ENCODE results near the gene PPP5C.
A peak's percentile ranks its signal among the peaks of the same experiment; 100 is the strongest.
"Not testable (repeated sequence)": the region's sequence is repeated elsewhere in the genome, so short reads cannot be mapped to it uniquely, and the experiment has no call there.

PPP5C gene

DNA sequence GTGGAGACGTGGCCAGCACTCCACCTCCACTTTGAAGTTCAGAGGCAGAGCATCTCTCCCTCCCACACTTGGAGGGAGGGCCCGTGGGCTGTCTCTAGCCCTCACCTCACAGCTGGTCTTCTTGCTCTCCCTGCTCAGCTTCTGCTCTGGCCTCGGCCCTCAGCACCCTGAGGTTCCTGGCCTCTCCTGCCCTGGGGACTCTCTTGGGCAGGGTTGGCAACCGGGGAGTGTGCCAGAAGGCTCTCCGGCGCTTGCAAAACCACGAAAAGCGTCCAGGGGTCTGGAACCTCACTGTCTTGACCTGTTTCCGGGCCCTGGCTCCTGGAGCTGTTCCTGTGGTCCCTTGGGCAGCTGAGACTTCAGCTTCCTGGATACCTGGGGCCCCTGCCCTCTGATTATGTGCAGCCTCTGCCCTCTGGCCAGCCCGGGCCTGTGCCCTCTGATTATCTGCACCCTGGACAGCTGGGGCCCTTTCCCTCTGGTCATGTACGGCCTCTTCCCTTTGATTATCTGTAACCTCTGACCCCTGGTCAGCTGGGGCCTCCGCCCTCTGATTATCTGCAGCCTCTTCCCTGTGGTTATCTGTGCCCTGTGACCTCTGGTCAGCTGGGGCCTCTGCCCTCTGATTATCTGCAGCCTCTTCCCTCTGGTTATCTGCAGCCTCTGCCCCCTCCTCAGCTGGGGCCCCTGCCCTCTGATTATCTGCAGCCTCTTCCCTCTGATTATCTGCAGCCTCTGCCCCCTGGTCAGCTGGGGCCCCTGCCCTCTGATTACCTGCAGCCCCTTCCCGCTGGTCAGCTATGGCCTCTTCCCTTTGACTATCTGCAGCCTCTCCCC, 64.4 kb downstream of the PPP5C start:
- DNase-seq: no peak

- DNase-seq: no peak
Measured at GRCh38 chr19:46411925-46412649, 65.2 kb downstream of the PPP5C start.

DNA sequence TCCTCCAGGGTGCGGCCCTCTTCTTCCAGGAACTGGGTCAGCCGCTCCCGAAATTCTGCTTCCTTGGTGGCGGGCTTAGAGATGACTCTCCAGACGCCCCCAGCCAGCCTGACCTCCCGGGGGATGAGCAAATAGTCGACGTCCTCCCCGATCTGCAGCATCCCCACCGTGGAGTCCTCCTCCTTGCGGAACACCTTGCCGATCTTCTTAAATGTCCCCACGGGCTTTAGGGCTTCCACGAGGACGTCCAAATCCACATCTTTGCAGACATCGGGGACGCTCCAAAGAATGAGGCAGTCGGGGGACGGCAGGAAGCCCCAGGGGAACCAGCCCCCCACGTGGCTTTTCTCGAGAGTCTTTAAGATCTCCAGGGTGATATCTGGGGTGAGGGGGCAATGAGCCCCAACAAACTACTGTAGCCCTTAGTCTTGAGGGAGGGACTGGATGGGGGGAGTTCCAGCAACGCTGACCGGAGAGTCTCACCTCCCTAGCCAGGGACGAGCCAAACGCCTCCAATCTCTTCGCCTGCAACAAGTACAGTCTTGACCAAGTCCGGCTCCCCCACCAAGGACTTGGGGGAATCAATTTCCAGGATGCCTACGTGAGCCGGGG, 65.9 kb downstream of the PPP5C start:
- no peak for DNase-seq

GRCh38 chr19:46413262-46414031, 66.6 kb downstream of the PPP5C start, which contains the start of gene CCDC8:
Gene CCDC8, minus strand, starts transcription at chr19:46413564. Its CDS starts 754 bp downstream, at chr19:46412810.
- DNase-seq: peak; percentile 91

GRCh38 chr19:46414899-46415298, 68.0 kb downstream of the PPP5C start:
- not testable (repeated sequence) for DNase-seq

GRCh38 chr19:46415804-46416709, 69.2 kb downstream of the PPP5C start:
- peak; percentile 83 for DNase-seq

GRCh38 chr19:46420056-46420455, 73.2 kb downstream of the PPP5C start:
- DNase-seq: no peak

- DNase-seq: no peak
Measured at GRCh38 chr19:46422344-46422743, 75.5 kb downstream of the PPP5C start.

GRCh38 chr19:46423188-46423587, 76.3 kb downstream of the PPP5C start:
- DNase-seq: no peak

DNA sequence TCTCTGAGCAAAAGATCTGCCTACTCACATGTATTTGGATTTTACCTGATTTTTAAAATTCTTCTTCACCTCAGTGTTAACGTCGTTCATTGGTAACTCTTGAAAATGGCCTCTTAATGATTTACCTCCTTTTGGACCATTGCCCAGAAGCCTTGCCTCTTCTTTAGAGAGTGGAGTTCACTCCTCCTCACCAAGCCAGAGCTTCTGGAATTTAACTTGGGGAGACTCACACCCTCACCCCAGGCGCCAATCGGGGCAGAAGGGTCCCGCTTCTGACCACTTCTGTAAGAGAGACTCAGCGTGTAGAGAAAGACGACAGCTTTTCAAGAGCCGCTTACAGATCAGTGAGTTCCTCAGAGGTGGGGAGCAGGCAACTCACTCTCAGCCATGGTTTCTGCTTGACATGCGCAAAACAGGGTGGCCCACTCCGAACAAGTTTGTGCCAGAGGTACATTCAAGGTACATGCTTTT, 79.2 kb downstream of the PPP5C start:
- no peak for DNase-seq

GRCh38 chr19:46426506-46427162, 79.7 kb downstream of the PPP5C start:
- peak; percentile 86 for DNase-seq

DNA sequence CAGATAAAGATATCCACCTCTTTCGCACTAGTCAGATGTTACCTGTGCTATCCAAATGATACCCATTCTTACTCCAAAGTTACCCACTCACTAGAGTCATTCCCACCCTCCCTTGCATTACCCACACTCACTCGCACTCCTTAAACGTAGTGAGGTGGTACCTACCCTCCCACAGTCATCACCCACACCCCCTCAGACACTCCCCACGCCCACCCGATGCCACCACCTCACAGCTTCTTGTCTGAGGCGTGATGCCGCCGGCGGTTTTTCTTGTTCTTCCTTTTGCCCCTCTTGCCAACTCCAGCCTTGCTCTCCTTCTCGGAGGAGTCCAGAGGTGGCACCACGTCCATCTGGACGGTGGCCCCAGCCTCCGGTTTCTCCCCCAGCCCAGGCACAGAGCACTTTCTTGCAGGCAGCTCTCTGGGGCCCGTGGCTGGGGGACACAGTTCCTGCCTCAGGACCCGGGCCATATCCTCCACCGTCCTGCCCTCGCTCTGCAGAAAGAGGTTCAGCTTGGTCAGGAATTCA, 80.7 kb downstream of the PPP5C start:
- DNase-seq: no peak

DNA sequence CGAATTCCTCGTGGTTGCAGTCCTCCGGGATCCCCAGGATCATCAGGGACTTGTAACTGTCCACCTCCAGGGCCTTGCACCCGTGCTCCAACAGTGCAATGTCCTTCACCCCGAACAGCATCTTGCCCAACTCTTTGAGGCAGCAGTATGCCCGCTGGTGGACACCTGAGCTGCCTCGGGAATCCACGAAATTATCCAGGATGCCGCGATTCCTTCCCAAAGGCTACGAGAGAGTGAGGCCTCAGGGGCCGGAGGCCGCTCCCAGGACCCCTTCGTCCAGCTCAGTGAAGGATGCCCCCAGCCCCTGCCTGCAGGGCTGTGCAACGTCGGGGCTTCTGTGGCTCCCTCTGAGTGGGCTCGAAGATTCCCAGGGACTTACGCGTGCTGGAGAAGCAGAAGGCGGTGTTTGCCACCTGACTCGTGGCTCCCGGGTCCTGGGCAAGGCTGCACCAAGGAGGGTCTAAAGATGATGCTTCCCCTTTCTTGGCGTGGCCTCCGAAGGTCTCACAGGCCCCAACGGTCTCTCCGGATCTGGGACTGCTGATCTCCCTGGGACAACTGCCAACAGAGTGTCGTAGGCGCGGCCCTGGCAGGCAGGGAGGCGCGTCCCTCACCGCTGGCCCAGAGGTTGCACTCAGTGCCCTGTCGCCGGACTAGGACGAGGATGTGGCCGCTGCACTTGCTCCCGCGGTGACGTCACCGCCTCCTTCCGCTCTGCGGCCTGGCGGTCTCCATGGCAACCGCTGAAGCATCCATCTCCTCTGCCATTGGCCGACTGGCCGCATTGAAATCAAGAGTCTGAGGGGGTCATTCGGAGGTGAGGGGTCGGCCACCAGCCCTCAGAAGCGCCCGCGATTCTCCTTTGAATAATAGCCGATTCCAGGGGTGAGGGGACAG, 81.6 kb downstream of the PPP5C start, which contains the start of gene PNMA8C:
Gene PNMA8C, minus strand, starts transcription at position 698 of the 897 bp plus-strand sequence. Its CDS starts 577 bp downstream, at position 121.
- DNase-seq: peak; percentile 33

DNA sequence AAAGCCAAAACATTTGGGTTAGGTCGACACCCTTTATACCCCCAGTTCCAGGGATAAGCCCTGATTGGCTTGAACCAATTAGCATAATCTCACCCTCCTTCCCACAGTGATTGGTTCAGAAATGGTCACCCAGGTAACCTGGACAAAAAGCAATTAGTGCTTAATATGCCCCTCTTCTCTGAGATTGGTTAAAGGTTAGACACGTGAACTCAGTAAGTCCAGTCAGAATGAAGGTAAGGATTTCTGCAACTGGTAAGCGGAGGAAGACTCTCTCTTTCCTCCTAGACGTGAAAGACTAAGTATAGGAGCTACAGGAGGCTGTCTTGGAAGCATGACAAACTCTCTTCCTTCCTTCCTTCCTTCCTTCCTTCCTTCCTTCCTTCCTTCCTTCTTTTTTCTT, 83.1 kb downstream of the PPP5C start:
- DNase-seq: peak; percentile 33

- DNase-seq: no peak
Measured at GRCh38 chr19:46431824-46432223, 84.9 kb downstream of the PPP5C start.

- DNase-seq: not testable (repeated sequence)
Measured at GRCh38 chr19:46433470-46433869, 86.6 kb downstream of the PPP5C start.

DNA sequence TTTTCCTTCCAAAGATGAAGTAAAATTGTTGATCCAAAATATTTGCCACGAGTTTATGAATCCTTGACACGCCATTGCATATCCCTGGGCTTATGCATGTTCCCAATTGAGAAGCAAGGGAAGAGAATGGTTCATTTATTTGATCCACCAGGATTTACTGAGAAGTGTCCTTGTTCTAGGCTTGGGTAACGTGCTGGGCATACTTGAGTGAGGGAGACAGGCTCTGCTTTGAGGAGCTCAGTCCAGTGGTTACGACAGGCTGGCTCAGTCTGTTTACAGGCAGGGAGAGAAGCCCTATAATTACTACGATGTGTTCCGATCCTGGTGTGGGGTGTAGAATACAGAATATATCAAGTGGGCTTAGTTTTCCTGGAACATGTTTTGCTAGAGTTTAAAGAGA, 88.1 kb downstream of the PPP5C start:
- DNase-seq: no peak

- not testable (repeated sequence) for DNase-seq
Measured at GRCh38 chr19:46435689-46436088, 88.8 kb downstream of the PPP5C start.
